SK-N-SH treated with all-trans-retinoic acid at 6 μM for 48 hours (cell line): ENCODE measurements around the gene FAM110D.

Source experiments
- ATAC-seq: fragments of 200-7000 bp; cut with Tn5 transposase; 3 replicates; pipeline ENCODE4 v1.9.1; 2020; ENCODE audit warnings: mild to moderate bottlenecking, moderate library complexity
- ARNTL ChIP-seq: fragments of 450-650 bp; formaldehyde crosslinking; IDR thresholded peaks from 2 replicates; pipeline ENCODE4 v1.5.0; 2020; ENCODE audit warnings: low read depth, mild to moderate bottlenecking, moderate library complexity, borderline replicate concordance
- BACH2 ChIP-seq: fragments of 250-450 bp; sonication (Bioruptor Pico); IDR thresholded peaks from 2 replicates; pipeline ENCODE4 v1.9.0; 2021; ENCODE audit warnings: mild to moderate bottlenecking, borderline replicate concordance
- CSDC2 ChIP-seq: fragments of 250-450 bp; sonication (Bioruptor Pico); IDR thresholded peaks from 2 replicates; pipeline ENCODE4 v1.5.0; 2020; ENCODE audit warnings: mild to moderate bottlenecking, moderate library complexity
- ESRRG ChIP-seq: fragments of 250-450 bp; sonication (Bioruptor Pico); IDR thresholded peaks from 2 replicates; pipeline ENCODE4 v1.6.1; 2021; ENCODE audit warnings: mild to moderate bottlenecking
- GLIS3 ChIP-seq: fragments of 250-450 bp; sonication (Bioruptor Pico); IDR thresholded peaks from 2 replicates; pipeline ENCODE4 v1.5.0; 2020; ENCODE audit warnings: mild to moderate bottlenecking, moderate library complexity
- ISL1 ChIP-seq: fragments of 250-450 bp; sonication (Bioruptor Pico); IDR thresholded peaks from 2 replicates; pipeline ENCODE4 v2.1.2; 2022; ENCODE audit warnings: mild to moderate bottlenecking, moderate library complexity
- OSR1 ChIP-seq: fragments of 250-450 bp; sonication (Bioruptor Pico); IDR thresholded peaks from 2 replicates; pipeline ENCODE4 v1.8.0; 2022; ENCODE audit warnings: moderate library complexity, mild to moderate bottlenecking, inconsistent platforms
- PPARA ChIP-seq: fragments of 250-450 bp; sonication (Bioruptor Pico); IDR thresholded peaks from 2 replicates; pipeline ENCODE4 v1.5.0; 2020; ENCODE audit warnings: mild to moderate bottlenecking, borderline replicate concordance
- RARB ChIP-seq: fragments of 250-450 bp; sonication (Bioruptor Pico); IDR thresholded peaks from 2 replicates; pipeline ENCODE4 v1.8.0; 2021; ENCODE audit warnings: mild to moderate bottlenecking, moderate library complexity
- SNAI2 ChIP-seq: fragments of 250-450 bp; sonication (Bioruptor Pico); IDR thresholded peaks from 2 replicates; pipeline ENCODE4 v1.5.0; 2020; ENCODE audit warnings: mild to moderate bottlenecking, moderate library complexity
- TCF4 ChIP-seq: fragments of 250-450 bp; sonication (Bioruptor Pico); IDR thresholded peaks from 2 replicates; pipeline ENCODE4 v1.8.0; 2021; ENCODE audit warnings: mild to moderate bottlenecking, moderate library complexity, borderline replicate concordance
- TOX ChIP-seq: fragments of 250-450 bp; sonication (Bioruptor Pico); IDR thresholded peaks from 2 replicates; pipeline ENCODE4 v1.8.0; 2021; ENCODE audit warnings: mild to moderate bottlenecking, moderate library complexity, borderline replicate concordance
- ZC3H10 ChIP-seq: fragments of 250-450 bp; sonication (Bioruptor Pico); IDR thresholded peaks from 2 replicates; pipeline ENCODE4 v1.5.1; 2021; ENCODE audit warnings: mild to moderate bottlenecking, moderate library complexity
- ZFP3 ChIP-seq: fragments of 250-450 bp; sonication (Bioruptor Pico); IDR thresholded peaks from 2 replicates; pipeline ENCODE4 v1.5.0; 2020; ENCODE audit warnings: mild to moderate bottlenecking, moderate library complexity
- ZFP30 ChIP-seq: fragments of 450-650 bp; formaldehyde crosslinking; IDR thresholded peaks from 2 replicates; pipeline ENCODE4 v1.5.0; 2022; ENCODE audit warnings: mild to moderate bottlenecking, moderate library complexity
- ZNF565 ChIP-seq: fragments of 450-650 bp; formaldehyde crosslinking; conservative IDR thresholded peaks from 2 replicates; pipeline ENCODE4 v1.5.0; 2020; ENCODE audit warnings: low read depth, mild to moderate bottlenecking, moderate library complexity
- ZNF70 ChIP-seq: fragments of 450-650 bp; formaldehyde crosslinking; IDR thresholded peaks from 2 replicates; pipeline ENCODE4 v1.5.0; 2020; ENCODE audit warnings: mild to moderate bottlenecking, moderate library complexity
- TF ChIP-seq, protein P1 (sequence below): fragments of 250-450 bp; sonication (Bioruptor Pico); IDR thresholded peaks from 2 replicates; pipeline ENCODE4 v1.5.1; 2020; ENCODE audit warnings: low read depth, mild to moderate bottlenecking, moderate library complexity
- TF ChIP-seq, protein P2 (sequence below): fragments of 250-450 bp; sonication (Bioruptor Pico); IDR thresholded peaks from 2 replicates; pipeline ENCODE4 v1.8.0; 2021; ENCODE audit warnings: low read depth, mild to moderate bottlenecking, moderate library complexity, borderline replicate concordance
- TF ChIP-seq, protein P3 (sequence below): fragments of 250-450 bp; sonication (Bioruptor Pico); IDR thresholded peaks from 2 replicates; pipeline ENCODE4 v1.5.1; 2021; ENCODE audit warnings: mild to moderate bottlenecking, moderate library complexity
- TF ChIP-seq, protein P4 (sequence below): fragments of 250-450 bp; sonication (Bioruptor Pico); IDR thresholded peaks from 2 replicates; pipeline ENCODE4 v1.5.0; 2020; ENCODE audit warnings: mild to moderate bottlenecking, moderate library complexity

FAM110D gene

DNA sequence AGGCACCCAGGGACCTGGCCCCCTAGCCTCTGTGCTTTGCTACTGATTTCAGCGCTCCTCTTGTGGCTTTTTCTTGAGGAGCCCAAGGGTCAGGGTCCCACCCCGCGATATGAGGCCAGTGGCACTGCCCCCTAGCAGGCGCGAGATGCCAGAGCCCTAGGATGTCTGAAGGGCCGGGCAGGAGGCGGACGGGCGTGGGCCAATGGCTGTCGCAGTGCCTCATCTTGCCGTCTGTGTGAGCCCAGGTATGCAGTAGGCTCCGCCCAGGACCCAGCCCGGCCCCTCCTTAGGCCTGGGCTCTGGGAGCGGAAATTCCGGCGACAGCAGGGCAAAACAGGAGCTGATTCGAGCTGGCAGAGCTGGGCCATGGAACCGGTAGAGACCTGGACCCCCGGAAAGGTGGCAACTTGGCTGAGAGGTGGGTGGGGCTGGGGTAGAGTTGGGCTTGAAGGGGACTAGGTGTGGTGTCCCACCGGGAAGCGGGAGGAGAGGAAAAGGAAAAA is 18.4 kb downstream of the FAM110D start, which contains the start of gene CNKSR1:
Gene CNKSR1, plus strand, starts transcription at position 310 of the 503 bp plus-strand sequence. Its CDS starts 57 bp downstream, at position 367.
- no peak for TF ChIP-seq RARB (CRISPR knock-in tag)
- TF ChIP-seq, protein P1, sequence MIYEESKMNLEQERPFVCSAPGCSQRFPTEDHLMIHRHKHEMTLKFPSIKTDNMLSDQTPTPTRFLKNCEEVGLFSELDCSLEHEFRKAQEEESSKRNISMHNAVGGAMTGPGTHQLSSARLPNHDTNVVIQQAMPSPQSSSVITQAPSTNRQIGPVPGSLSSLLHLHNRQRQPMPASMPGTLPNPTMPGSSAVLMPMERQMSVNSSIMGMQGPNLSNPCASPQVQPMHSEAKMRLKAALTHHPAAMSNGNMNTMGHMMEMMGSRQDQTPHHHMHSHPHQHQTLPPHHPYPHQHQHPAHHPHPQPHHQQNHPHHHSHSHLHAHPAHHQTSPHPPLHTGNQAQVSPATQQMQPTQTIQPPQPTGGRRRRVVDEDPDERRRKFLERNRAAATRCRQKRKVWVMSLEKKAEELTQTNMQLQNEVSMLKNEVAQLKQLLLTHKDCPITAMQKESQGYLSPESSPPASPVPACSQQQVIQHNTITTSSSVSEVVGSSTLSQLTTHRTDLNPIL (CRISPR knock-in tag) = no peak

DNA sequence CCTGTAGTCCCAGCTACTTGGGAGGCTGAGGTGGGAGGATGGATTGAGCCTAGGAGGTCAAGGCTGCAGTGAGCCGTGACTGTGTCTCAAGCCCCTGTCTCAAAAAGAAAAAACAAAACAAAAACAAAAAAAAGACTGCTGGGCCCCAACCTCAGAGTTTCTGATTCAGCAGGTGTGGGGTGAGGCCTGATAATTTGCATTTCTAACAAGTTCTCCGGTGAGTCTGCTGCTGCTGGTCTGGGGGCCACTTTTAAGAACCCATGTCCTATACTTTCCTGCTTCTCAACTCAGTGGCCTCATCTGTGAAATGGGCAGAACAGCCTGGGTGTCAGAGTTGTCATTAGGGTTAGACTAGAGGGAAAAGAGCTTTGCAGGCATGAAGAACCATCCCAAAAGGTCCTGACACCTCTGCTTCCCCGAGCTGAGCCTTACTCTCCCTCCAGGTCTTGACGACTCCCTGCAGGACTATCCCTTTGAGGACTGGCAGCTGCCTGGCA is 21.2 kb downstream of the FAM110D start:
- no peak for ATAC-seq
- TF ChIP-seq BACH2 = no peak
- TF ChIP-seq, protein P2, sequence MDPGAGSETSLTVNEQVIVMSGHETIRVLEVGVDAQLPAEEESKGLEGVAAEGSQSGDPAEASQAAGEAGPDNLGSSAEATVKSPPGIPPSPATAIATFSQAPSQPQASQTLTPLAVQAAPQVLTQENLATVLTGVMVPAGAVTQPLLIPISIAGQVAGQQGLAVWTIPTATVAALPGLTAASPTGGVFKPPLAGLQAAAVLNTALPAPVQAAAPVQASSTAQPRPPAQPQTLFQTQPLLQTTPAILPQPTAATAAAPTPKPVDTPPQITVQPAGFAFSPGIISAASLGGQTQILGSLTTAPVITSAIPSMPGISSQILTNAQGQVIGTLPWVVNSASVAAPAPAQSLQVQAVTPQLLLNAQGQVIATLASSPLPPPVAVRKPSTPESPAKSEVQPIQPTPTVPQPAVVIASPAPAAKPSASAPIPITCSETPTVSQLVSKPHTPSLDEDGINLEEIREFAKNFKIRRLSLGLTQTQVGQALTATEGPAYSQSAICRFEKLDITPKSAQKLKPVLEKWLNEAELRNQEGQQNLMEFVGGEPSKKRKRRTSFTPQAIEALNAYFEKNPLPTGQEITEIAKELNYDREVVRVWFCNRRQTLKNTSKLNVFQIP = no peak
- TF ChIP-seq ARNTL = no peak
- no peak for TF ChIP-seq ZFP3 (CRISPR knock-in tag)
- no peak for TF ChIP-seq GLIS3 (CRISPR knock-in tag)
- TF ChIP-seq, all 23 proteins: peak for 0

More for the DNA sequence above, 18.4 kb downstream of the FAM110D start, which contains the start of gene CNKSR1:
- ATAC-seq = no peak

DNA sequence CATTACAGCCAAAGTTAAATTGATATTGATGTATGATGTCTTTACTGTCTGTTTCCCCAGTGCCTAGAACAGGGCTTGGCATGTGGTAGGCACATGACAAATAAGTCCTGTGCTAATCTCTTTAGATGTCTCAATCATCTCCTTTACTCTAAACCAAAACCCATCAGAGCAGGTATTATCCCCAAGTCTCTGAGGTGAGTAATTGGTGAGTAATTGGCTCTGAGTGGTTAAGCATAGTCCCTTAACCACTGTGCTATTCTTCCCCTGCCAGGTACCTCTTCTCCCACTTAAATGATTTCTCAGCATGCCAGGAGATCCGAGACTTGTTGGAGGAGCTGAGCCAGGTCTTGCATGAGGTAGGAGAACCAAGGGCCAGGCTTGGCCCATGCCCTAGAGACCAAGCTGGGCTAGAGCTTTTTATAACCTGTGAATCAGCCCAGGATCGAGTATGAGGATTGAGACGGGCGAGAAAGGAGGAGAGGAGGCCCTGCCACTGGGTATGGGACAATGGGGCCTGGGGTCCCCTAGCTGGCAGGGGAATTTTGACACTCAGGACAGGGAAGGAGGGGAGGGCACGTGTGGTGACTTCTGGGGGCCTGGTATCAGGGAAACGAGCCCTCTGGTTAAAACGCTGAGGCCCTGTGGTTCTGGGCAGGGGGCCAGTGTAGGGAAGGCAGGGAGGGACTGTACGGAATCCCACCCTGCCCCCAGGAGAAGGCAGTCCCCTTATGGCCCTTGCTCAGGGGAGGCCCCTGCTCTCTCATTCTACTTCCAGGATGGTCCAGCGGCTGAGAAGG is 22.9 kb downstream of the FAM110D start:
- TF ChIP-seq ZNF565 (CRISPR knock-in tag) (no peak), RARB (CRISPR knock-in tag) (no peak), SNAI2 (no peak), TCF4 (no peak), GLIS3 (CRISPR knock-in tag) (no peak), ESRRG (CRISPR knock-in tag) (no peak), ARNTL (no peak), ZC3H10 (CRISPR knock-in tag) (no peak), OSR1 (CRISPR knock-in tag) (no peak), TOX (CRISPR knock-in tag) (no peak)
- TF ChIP-seq, protein P2 = no peak
- TF ChIP-seq, protein P3, sequence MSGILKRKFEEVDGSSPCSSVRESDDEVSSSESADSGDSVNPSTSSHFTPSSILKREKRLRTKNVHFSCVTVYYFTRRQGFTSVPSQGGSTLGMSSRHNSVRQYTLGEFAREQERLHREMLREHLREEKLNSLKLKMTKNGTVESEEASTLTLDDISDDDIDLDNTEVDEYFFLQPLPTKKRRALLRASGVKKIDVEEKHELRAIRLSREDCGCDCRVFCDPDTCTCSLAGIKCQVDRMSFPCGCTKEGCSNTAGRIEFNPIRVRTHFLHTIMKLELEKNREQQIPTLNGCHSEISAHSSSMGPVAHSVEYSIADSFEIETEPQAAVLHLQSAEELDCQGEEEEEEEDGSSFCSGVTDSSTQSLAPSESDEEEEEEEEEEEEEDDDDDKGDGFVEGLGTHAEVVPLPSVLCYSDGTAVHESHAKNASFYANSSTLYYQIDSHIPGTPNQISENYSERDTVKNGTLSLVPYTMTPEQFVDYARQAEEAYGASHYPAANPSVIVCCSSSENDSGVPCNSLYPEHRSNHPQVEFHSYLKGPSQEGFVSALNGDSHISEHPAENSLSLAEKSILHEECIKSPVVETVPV (CRISPR knock-in tag) = no peak
- TF ChIP-seq, all 23 proteins: peak for 0
- no peak for ATAC-seq

DNA sequence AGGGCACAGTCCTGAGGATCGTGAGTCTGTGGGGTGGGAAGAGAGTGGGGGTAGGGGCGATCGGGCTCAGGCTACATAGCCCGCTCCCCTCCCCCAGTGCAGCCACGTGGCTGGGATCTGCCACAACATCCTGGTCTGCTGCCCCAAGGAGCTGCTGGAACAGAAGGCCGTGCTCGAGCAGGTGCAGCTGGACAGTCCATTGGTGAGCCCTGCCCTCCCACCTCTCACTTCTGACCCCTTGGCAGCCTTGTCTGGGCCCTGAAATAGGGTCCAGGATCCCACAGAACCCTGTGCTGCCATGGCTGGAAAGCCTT is 23.5 kb downstream of the FAM110D start:
- ATAC-seq = no peak
- TF ChIP-seq BACH2 (no peak), ZNF70 (CRISPR knock-in tag) (no peak), ZFP3 (CRISPR knock-in tag) (no peak), PPARA (no peak), TCF4 (no peak), ISL1 (CRISPR knock-in tag) (no peak), GLIS3 (CRISPR knock-in tag) (no peak), ZC3H10 (CRISPR knock-in tag) (no peak), ZNF565 (CRISPR knock-in tag) (no peak), CSDC2 (CRISPR knock-in tag) (no peak), ZFP30 (no peak), RARB (CRISPR knock-in tag) (no peak), SNAI2 (no peak)
- TF ChIP-seq, protein P1 (CRISPR knock-in tag) = no peak
- TF ChIP-seq, protein P4, sequence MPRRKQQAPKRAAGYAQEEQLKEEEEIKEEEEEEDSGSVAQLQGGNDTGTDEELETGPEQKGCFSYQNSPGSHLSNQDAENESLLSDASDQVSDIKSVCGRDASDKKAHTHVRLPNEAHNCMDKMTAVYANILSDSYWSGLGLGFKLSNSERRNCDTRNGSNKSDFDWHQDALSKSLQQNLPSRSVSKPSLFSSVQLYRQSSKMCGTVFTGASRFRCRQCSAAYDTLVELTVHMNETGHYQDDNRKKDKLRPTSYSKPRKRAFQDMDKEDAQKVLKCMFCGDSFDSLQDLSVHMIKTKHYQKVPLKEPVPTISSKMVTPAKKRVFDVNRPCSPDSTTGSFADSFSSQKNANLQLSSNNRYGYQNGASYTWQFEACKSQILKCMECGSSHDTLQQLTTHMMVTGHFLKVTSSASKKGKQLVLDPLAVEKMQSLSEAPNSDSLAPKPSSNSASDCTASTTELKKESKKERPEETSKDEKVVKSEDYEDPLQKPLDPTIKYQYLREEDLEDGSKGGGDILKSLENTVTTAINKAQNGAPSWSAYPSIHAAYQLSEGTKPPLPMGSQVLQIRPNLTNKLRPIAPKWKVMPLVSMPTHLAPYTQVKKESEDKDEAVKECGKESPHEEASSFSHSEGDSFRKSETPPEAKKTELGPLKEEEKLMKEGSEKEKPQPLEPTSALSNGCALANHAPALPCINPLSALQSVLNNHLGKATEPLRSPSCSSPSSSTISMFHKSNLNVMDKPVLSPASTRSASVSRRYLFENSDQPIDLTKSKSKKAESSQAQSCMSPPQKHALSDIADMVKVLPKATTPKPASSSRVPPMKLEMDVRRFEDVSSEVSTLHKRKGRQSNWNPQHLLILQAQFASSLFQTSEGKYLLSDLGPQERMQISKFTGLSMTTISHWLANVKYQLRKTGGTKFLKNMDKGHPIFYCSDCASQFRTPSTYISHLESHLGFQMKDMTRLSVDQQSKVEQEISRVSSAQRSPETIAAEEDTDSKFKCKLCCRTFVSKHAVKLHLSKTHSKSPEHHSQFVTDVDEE (CRISPR knock-in tag) = no peak
- TF ChIP-seq, protein P3 (CRISPR knock-in tag) = no peak
